Suppressor macrophage (primary cell): ENCODE data around the gene MTURN.

Source experiments
- DNase-seq, 4 experiments: peaks; one replicate each; pipeline ENCODE4 v3.0.0-alpha.2; 2020 to 2022

Gene MTURN

DNA sequence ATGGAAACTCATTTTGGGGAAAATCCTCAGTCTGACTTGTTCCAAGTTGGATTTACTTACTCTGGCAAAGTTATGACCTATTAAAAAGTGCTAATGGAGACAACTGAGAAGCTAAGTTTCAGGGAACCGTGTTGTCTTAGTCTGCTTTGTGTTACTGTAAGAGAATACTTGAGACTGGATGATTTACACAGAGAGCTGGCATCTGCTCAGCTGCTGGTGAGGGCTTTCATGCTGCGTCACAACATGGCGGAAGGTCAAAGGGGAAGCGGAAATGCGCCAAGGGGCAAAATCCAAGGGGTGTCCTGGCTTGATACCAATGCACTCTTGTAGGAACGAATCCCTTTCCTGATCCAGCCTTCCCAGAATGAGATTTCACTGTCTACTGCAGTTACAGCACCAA is 46.4 kb downstream of the MTURN start:
- no peak for DNase-seq

DNA sequence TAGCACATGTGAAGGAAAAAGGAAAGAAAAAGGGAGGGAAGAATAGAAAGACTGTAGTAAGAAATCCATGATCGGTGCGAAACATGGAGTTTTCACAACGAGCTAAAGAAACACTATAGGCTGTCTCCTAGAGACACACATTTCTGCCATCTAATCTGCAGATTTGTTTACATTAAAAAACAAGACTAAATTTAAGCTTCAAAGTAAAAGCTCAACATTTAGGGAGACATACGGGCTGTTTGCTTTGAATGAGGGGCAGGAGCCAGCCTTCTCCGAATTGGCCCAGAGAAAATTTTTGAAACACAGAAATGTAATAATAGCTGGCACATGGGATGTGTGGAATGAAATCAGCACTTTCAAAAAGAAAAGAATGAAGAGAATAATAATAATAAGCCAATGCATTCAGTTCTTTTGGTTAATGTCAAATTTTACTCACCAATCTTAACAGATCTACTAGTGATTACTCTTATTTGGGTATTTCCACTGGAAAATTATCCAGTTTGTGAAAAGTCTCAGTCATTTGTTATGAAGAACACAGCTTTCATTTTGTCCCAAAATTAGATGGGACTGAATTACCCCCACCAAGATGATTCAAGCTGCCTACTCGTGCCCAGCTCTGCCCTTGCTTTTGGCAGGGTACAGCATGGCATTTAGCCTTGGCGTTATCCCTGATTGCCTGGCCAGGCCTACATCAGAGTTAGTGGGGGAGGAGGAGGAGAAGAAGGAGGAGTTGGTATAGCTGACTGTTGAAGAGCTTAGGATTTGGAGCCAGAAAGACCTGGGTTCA is 47.1 kb downstream of the MTURN start:
- DNase-seq, result no peak

DNA sequence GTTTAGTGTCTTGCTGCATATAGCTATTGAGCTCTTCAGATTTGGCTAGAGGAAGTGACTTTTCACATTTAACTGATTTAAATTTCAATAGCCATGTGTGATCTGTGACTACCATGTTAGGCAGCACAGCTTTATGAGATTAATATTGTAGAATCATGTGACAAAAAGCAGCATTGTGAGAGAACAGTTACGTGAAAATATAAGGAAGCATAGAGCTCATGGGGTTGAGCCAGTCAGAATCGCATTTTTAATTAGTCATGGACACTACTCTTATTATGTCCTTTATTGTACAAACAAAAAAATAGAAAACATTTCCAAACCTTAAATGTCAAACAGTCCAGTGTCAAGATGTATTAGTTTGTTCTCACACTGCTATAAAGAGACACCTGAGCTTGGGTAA is 48.0 kb downstream of the MTURN start:
- DNase-seq, result no peak

DNA sequence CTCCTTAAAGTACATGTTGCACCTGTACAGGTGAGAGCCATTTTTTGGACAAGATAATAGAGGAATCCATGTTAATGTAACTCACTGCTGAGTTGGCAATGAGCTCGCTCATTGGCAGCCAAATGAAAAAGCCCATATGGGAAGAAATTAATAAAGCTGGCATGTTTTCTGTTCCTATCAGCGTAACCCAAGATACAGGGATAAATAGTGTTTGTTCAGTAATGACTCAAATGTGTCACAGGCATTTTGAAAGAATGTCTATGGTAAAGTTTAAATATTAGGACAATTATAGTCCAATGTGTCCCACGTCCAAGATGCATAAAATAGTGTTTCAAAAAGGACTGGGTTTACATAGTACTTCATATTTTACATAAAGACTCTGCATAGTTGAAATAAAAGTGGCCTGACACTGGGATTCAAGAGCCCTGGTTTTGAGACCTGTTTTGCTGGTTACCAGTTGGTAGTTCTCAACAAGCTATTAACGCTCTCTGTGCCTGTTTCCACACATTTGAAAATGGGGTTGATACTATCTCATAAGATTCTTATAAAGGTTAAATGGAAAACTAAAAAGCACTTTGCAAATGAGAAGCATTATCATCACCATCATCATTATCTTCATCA is 49.1 kb downstream of the MTURN start:
- no peak for DNase-seq

GRCh38 chr7:30184791-30185487 is 50.2 kb downstream of the MTURN start:
- peak; percentile 86 to 97 (median 92) for DNase-seq

- peak in 3 of 4 experiments; percentile 50 to 62 (median 60) for DNase-seq
These were observed 50.7 kb downstream of the MTURN start for GRCh38 chr7:30185496-30185895.

DNA sequence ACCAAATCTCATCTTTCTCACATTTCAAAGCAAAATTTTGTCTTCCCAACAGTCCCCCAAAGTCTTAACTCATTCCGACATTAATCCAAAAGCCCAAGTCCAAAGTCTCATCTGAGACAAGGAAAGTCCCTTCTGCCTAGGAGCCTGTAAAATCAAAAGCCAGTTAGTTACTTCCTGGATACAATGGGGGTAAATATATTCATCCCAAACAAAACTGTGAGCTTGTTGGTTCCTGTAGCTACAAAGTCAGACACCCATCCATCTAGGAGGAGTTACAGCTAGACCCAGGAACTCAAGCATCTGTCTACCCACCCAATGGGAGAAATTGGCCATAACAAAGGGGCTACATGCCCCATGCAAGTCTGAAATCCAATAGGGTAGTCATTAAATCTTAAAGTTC is 51.9 kb downstream of the MTURN start:
- DNase-seq, result no peak

- DNase-seq, result no peak
These were observed 52.7 kb downstream of the MTURN start for GRCh38 chr7:30187513-30187912.

DNA sequence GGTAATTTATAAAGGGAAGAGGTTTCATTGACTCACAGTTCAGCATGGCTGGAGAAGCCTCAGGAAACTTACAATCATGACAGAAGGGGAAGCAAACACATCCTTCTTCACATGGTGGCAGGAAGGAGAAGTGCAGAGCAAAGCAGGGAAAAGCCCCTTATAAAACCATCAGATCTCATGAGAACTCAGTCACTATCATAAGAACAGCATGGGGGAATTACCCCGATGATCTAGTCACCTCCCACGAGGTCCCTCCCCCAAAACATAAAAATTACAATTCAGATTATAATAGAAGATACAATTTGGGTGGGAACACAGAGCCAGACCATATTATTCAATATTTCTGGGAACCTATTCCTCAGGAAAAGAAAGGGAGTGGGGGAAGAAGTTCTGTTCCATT is 53.6 kb downstream of the MTURN start:
- DNase-seq, result peak in 1 of 4 experiments; percentile 40

GRCh38 chr7:30188811-30189210 is 54.0 kb downstream of the MTURN start:
- no peak for DNase-seq

DNA sequence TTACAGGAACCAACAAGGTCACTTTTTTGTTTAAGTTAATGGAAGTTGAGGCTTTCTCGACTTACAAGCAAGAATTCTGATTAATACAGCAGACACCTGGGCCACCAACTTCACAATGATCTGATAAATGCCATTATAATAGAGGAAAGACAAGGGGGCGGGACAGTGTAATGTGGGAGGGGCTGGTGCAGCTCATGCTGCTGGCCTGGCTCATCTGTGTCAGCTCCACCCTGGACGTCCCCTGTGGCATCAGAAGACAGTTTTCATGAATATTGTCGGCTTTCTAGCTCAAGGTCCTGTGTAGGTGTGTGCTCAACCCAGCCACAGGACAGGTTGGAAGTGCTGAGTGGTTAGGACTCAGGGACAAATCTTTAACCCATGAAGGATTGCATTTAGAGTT is 57.0 kb downstream of the MTURN start:
- no peak for DNase-seq

- no peak for DNase-seq
These were observed 58.7 kb downstream of the MTURN start for GRCh38 chr7:30193336-30193943.

GRCh38 chr7:30196408-30196807 is 61.6 kb downstream of the MTURN start:
- DNase-seq, result no peak

- no peak for DNase-seq
These were observed 62.7 kb downstream of the MTURN start for GRCh38 chr7:30197438-30197837.

DNA sequence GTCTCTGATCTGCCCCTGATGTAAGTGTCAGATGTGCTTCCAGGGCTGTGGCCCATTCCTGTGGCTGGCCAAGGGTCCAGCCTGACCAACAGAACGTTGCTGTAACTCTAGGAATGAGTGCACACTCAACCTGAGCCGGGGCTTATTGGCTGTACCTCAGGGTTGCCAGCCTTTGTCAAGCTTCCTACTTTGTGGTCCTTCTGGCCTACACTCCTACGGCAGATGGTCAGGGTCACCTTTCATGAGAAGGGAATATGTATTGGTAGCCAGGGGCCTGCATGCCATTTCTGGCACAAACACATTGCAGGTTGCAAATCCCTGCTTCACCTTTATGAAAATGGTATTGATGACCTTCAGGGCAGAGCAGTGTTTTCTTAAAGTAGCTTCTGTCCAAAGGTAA is 64.5 kb downstream of the MTURN start:
- DNase-seq, result no peak

GRCh38 chr7:30200591-30200990 is 65.8 kb downstream of the MTURN start:
- DNase-seq, result no peak

GRCh38 chr7:30201161-30201666 is 66.4 kb downstream of the MTURN start:
- peak in 2 of 4 experiments; percentile 17 to 33 for DNase-seq

GRCh38 chr7:30201921-30202320 is 67.1 kb downstream of the MTURN start:
- DNase-seq, result no peak

GRCh38 chr7:30202671-30203070 is 67.9 kb downstream of the MTURN start:
- DNase-seq, result no peak

DNA sequence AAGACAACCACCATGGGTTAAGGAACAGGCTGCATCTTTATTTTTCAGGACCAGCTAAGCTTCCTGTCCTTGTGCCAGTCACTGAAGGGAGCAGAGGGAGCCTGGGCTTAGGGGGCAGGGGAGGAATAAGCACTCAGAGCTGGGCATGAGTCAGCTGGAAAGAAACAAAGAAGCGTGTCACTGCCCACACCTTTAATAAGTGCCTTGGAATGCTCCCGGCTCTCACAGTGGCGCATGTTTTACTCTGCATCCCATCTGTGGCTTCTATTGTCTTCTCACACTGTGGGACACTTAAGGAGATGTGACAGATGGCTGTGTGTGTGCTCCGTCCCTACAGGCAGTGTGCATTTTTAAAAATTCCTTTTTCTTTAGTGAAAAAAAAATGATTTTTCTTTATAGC is 71.7 kb downstream of the MTURN start:
- no peak for DNase-seq

- no peak for DNase-seq
These were observed 72.2 kb downstream of the MTURN start for GRCh38 chr7:30206942-30207341.

- DNase-seq, result no peak
These were observed 72.6 kb downstream of the MTURN start for GRCh38 chr7:30207376-30207775.

GRCh38 chr7:30209951-30210350 is 75.2 kb downstream of the MTURN start:
- no peak for DNase-seq
